Osteoblast (primary cell): ENCODE results near the gene GCH1. TPM values are rescaled to one million over a fixed set of nuclear protein-coding genes. Genes with fewer than 3 reads are reported as not detected.
A peak's percentile ranks its signal among the peaks of the same experiment; 100 is the strongest.

Source experiments
- DNase-seq: peaks from one replicate; pipeline ENCODE4 v3.0.0; 2011; ENCODE audit warnings: low spot score, mixed read lengths; ENCODE audit not compliant: insufficient read length; ENCODE audit errors: missing footprints
- H2AFZ ChIP-seq: 2 replicates; pipeline ENCODE4 v1.6.0; 2011; ENCODE audit warnings: mild to moderate bottlenecking, low read length
- H3K27ac ChIP-seq: 2 replicates; pipeline ENCODE4 v1.5.1; 2011; ENCODE audit warnings: mild to moderate bottlenecking, low read depth, low read length, moderate library complexity
- H3K27me3 ChIP-seq: 2 replicates; pipeline ENCODE4 v1.6.0; 2012; ENCODE audit warnings: mild to moderate bottlenecking, control low read depth, inconsistent platforms, low read length, moderate library complexity; ENCODE audit not compliant: insufficient read depth
- H3K36me3 ChIP-seq: 2 replicates; pipeline ENCODE4 v1.5.1; 2011; ENCODE audit warnings: mild to moderate bottlenecking, low read length, control low read depth, moderate library complexity; ENCODE audit not compliant: insufficient read depth
- H3K4me1 ChIP-seq: 2 replicates; pipeline ENCODE4 v1.5.1; 2011; ENCODE audit warnings: mild to moderate bottlenecking, low read length, control low read depth, moderate library complexity; ENCODE audit not compliant: insufficient read depth
- H3K4me2 ChIP-seq: 2 replicates; pipeline ENCODE4 v1.6.0; 2011; ENCODE audit warnings: mild to moderate bottlenecking, low read length; ENCODE audit not compliant: insufficient read depth
- H3K4me3 ChIP-seq: fragments of 200-600 bp; sonication (generic); 3 replicates; pipeline ENCODE4 v1.5.1; 2012; ENCODE audit warnings: mild to moderate bottlenecking, low read length, inconsistent platforms; ENCODE audit not compliant: insufficient read depth
- H3K79me2 ChIP-seq: 2 replicates; pipeline ENCODE4 v1.6.0; 2012; ENCODE audit warnings: mild to moderate bottlenecking, low read length, control low read depth, inconsistent platforms; ENCODE audit not compliant: insufficient read depth
- H3K9me3 ChIP-seq: 2 replicates; pipeline ENCODE4 v1.5.1; 2011; ENCODE audit warnings: low read depth, low read length, control low read depth
- H4K20me1 ChIP-seq: 2 replicates; pipeline ENCODE4 v1.6.0; 2012; ENCODE audit warnings: mild to moderate bottlenecking, low read length, control low read depth; ENCODE audit not compliant: insufficient read depth
- total RNA-seq: library from RNA; depleted of rRNA; stranded (reverse); fragments of >200 nt; gene quantifications from 2 replicates; pipeline ENCODE4 v1.2.3, GENCODE V29; 2012
- TF ChIP-seq, protein P1 (sequence below): IDR thresholded peaks from 2 replicates; pipeline ENCODE4 v1.5.1; 2011; ENCODE audit warnings: mild to moderate bottlenecking, low read depth, low read length, moderate library complexity; ENCODE audit errors: extremely low read depth

GCH1 gene
- total RNA-seq, 1 donor, result 3.3 TPM

- Histone ChIP-seq H3K4me1 (peaks cover 15% of the 10 kb centered on the region), H2AFZ (no peak overlapping the region), H3K9me3 (no peaks in the 10 kb centered on the region), H3K4me2 (peak overlapping the region; percentile 50), H3K27ac (no peak overlapping the region), H3K36me3 (no peaks in the 10 kb centered on the region), H3K27me3 (no peaks in the 10 kb centered on the region), H3K4me3 (no peak overlapping the region), H3K79me2 (no peaks in the 10 kb centered on the region), H4K20me1 (no peaks in the 10 kb centered on the region)
- TF ChIP-seq, protein P1, sequence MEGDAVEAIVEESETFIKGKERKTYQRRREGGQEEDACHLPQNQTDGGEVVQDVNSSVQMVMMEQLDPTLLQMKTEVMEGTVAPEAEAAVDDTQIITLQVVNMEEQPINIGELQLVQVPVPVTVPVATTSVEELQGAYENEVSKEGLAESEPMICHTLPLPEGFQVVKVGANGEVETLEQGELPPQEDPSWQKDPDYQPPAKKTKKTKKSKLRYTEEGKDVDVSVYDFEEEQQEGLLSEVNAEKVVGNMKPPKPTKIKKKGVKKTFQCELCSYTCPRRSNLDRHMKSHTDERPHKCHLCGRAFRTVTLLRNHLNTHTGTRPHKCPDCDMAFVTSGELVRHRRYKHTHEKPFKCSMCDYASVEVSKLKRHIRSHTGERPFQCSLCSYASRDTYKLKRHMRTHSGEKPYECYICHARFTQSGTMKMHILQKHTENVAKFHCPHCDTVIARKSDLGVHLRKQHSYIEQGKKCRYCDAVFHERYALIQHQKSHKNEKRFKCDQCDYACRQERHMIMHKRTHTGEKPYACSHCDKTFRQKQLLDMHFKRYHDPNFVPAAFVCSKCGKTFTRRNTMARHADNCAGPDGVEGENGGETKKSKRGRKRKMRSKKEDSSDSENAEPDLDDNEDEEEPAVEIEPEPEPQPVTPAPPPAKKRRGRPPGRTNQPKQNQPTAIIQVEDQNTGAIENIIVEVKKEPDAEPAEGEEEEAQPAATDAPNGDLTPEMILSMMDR, result no peak
- no peak for DNase-seq
These were observed 36.0 kb downstream of the GCH1 start for GRCh38 chr14:54866588-54866987.

- no peak for DNase-seq
These were observed 38.1 kb downstream of the GCH1 start for GRCh38 chr14:54864526-54864925.

DNA sequence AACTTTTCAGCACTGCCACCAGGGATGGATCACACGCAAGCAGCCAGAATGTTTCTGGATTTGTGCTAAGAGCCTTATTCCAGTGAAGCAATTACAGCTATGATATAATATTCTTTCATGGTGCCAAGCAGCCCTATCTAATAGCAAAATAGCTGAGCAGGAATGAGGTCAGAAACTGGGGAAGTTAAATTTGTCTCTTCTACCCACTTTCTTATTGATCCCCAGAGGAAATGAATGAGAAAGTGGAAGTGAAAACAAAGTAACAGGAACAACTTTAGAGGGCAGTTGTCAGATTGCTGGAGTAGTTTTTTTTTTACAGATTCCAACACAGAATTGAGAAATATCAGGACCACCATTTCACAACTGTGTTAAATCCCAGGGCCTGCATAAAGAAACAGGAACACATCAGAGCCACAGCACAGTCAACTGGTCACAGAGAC lies 44.8 kb downstream of the GCH1 start:
- Histone ChIP-seq H3K27ac (no peak overlapping the region), H3K4me1 (no peaks in the 10 kb centered on the region), H4K20me1 (no peaks in the 10 kb centered on the region), H3K4me2 (peak overlapping the region; percentile 32), H3K4me3 (no peak overlapping the region), H3K36me3 (no peaks in the 10 kb centered on the region), H3K27me3 (no peaks in the 10 kb centered on the region), H3K9me3 (no peaks in the 10 kb centered on the region), H3K79me2 (no peaks in the 10 kb centered on the region), H2AFZ (no peak overlapping the region)
- DNase-seq, result no peak
- TF ChIP-seq, protein P1, result no peak

More at GRCh38 chr14:54864526-54864925, 38.1 kb downstream of the GCH1 start:
- no peak overlapping the region for H3K4me3 ChIP-seq
- no peaks in the 10 kb centered on the region for H3K27me3 ChIP-seq
- H3K27ac ChIP-seq, result no peak overlapping the region
- H3K9me3 ChIP-seq, result no peaks in the 10 kb centered on the region
- H2AFZ ChIP-seq, result no peak overlapping the region
- no peaks in the 10 kb centered on the region for H3K79me2 ChIP-seq
- TF ChIP-seq, protein P1, result no peak
- no peaks in the 10 kb centered on the region for H4K20me1 ChIP-seq
- peaks cover 15% of the 10 kb centered on the region for H3K4me1 ChIP-seq
- H3K36me3 ChIP-seq, result no peaks in the 10 kb centered on the region
- no peak overlapping the region for H3K4me2 ChIP-seq

DNA sequence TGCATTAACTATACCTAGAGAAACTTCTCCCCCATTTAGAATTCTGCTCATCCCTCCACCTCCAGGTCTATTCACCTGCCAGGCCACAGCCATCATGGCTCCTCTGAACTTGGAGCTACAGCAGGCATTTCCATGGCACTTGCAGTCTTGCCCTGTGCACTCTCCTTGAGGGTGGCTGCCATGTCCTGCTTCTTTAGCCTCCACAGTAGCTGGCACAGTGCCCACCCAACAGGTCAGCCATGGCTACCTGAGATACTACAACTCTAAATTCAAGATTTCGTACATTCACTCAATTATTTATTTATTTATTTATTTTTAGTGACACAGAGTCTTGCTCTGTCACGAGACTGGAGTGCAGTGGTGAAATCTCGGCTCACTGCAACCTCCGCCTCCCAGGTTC lies 46.5 kb downstream of the GCH1 start:
- no peak overlapping the region for H3K27ac ChIP-seq
- no peaks in the 10 kb centered on the region for H3K79me2 ChIP-seq
- no peaks in the 10 kb centered on the region for H4K20me1 ChIP-seq
- no peak overlapping the region for H3K4me3 ChIP-seq
- no peak for DNase-seq
- no peaks in the 10 kb centered on the region for H3K36me3 ChIP-seq
- H3K4me1 ChIP-seq, result no peaks in the 10 kb centered on the region
- TF ChIP-seq, protein P1, result no peak
- no peak overlapping the region for H3K4me2 ChIP-seq
- H3K9me3 ChIP-seq, result no peaks in the 10 kb centered on the region
- H2AFZ ChIP-seq, result no peak overlapping the region
- H3K27me3 ChIP-seq, result no peaks in the 10 kb centered on the region
